Small intestine (tissue), 7 donors: ENCODE data around the gene APBB2. TPM values are rescaled to one million over a fixed set of nuclear protein-coding genes. Genes with fewer than 3 reads are reported as not detected.
A peak's percentile ranks its signal among the peaks of the same experiment; 100 is the strongest.

Experiments used
- DNase-seq, 2 donors: peaks; one replicate each; pipeline versions ENCODE4 v3.0.0 to v3.0.0-alpha.2; 2013
- FAIRE-seq: peaks from 2 replicates; lab custom pipeline; 2012; peaks lifted over from hg19 to GRCh38; lab: Jason Lieb, UNC
- H3K27ac ChIP-seq, 3 donors: one replicate each; pipeline ENCODE4 v1.5.1; 2013; ENCODE audit warnings: low read length in 2 of 3, mild to moderate bottlenecking in 2 of 3, control low read depth in 1 of 3, inconsistent platforms in 1 of 3, low read depth in 1 of 3, moderate library complexity in 1 of 3
- H3K27me3 ChIP-seq, 3 donors: one replicate each; pipeline ENCODE4 v1.6.1; 2013; ENCODE audit warnings: low read length in 3 of 3, inconsistent platforms in 1 of 3; ENCODE audit not compliant: control insufficient read depth in 3 of 3, insufficient read depth in 3 of 3
- H3K36me3 ChIP-seq, 3 donors: one replicate each; pipeline ENCODE4 v1.6.1; 2013; ENCODE audit warnings: low read length in 3 of 3, inconsistent platforms in 1 of 3, low read depth in 1 of 3, mild to moderate bottlenecking in 1 of 3, moderate library complexity in 1 of 3; ENCODE audit not compliant: control insufficient read depth in 3 of 3, insufficient read depth in 2 of 3
- H3K4me1 ChIP-seq, 3 donors: one replicate each; pipeline ENCODE4 v1.6.1; 2013; ENCODE audit warnings: low read length in 2 of 3, inconsistent platforms in 1 of 3, low read depth in 1 of 3, mild to moderate bottlenecking in 1 of 3, moderate library complexity in 1 of 3; ENCODE audit not compliant: control insufficient read depth in 3 of 3, insufficient read depth in 2 of 3
- H3K4me3 ChIP-seq, 3 donors: one replicate each; pipeline ENCODE4 v1.5.1; 2013; ENCODE audit warnings: low read length in 3 of 3, control low read depth in 1 of 3, inconsistent platforms in 1 of 3, low read depth in 1 of 3, mild to moderate bottlenecking in 1 of 3, moderate library complexity in 1 of 3
- H3K9me3 ChIP-seq, 2 donors: one replicate each; pipeline ENCODE4 v1.6.1; 2013; ENCODE audit warnings: low read depth in 1 of 2, low read length in 1 of 2; ENCODE audit not compliant: control insufficient read depth in 2 of 2, insufficient read depth in 1 of 2
- WGBS, 3 donors: extraction: QIAGEN DNeasy Blood & Tissue Kit; methylation state at CpG; one replicate each; pipeline ENCODE4 v1.1.7; 2013; 5-methylcytosine and 5-hydroxymethylcytosine counted together
- polyA plus RNA-seq, 4 donors: library from polyadenylated mRNA; stranded (reverse) in 3 of 4; unstranded in 1 of 4; fragments of 200-250 nt in 3 of 4; fragments of 120-200 nt in 1 of 4; gene quantifications; one replicate each; pipeline versions ENCODE4 v1.2.1 to v1.2.3, GENCODE V29; 2013
- donor health status: healthy with polysubstance abuse.
- donor health status: control.
- donor health status: control.
- donor health status: Bipolar disorder and iron deficiency.
- donor health status: healthy.

APBB2 gene
- polyA plus RNA-seq, 4 donors, result 4.5 to 19.8 (median 8.9) TPM

DNA sequence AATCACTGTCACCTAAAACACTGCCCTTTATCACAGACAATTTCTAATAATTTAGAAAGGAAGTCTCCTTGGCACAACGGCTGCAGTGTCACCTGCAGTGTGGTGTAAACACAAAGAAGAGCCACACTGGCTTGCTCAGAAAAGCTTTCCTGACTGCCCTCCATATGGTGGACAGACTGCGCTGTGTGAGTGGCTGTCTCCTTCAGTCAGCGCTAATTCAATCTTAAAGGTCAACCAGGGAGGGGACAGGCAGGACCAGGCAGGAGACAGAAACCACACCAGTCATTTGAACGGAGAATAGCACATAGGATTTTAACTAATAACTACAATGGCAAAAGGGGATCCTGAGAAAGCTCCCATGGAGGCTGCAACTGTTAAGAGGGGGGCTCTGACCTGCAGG is 332.5 kb downstream of the APBB2 start:
- H3K4me1 ChIP-seq, result no peaks in the 10 kb centered on the region
- no peaks in the 10 kb centered on the region for H3K9me3 ChIP-seq
- no peak overlapping the region for H3K4me3 ChIP-seq
- no peak for FAIRE-seq
- no peak for DNase-seq
- WGBS, 3 donors, result 87 to 91% (median 90%) methylated on average over 4 of the region's 4 CpGs
- H3K36me3 ChIP-seq, result peaks cover 0 to 30% (median 5%) of the 10 kb centered on the region in 3 donors
- H3K27ac ChIP-seq, result no peak overlapping the region
- H3K27me3 ChIP-seq, result no peaks in the 10 kb centered on the region

- Histone ChIP-seq H3K27ac (no peak overlapping the region), H3K4me3 (no peak overlapping the region), H3K36me3 (peaks cover 0 to 25% (median 3%) of the 10 kb centered on the region in 3 donors), H3K27me3 (no peaks in the 10 kb centered on the region), H3K4me1 (no peaks in the 10 kb centered on the region), H3K9me3 (no peaks in the 10 kb centered on the region)
- no peak for DNase-seq
- 89 to 95% (median 90%) methylated on average over 2 of the region's 2 CpGs for WGBS, 3 donors
- no peak for FAIRE-seq
Measured at GRCh38 chr4:40881096-40881495, 333.2 kb downstream of the APBB2 start.

- no peak overlapping the region for H3K27ac ChIP-seq
- WGBS, 3 donors, result 89 to 96% (median 96%) methylated on average over 6 of the region's 6 CpGs
- DNase-seq (no peak), FAIRE-seq (no peak)
- peaks cover 0 to 7% (median 0%) of the 10 kb centered on the region in 3 donors for H3K4me1 ChIP-seq
- peaks cover 0 to 27% (median 3%) of the 10 kb centered on the region in 3 donors for H3K36me3 ChIP-seq
- H3K9me3 ChIP-seq, result no peaks in the 10 kb centered on the region
- no peak overlapping the region for H3K4me3 ChIP-seq
- H3K27me3 ChIP-seq, result no peaks in the 10 kb centered on the region
Measured at GRCh38 chr4:40878548-40879055, 335.7 kb downstream of the APBB2 start.

DNA sequence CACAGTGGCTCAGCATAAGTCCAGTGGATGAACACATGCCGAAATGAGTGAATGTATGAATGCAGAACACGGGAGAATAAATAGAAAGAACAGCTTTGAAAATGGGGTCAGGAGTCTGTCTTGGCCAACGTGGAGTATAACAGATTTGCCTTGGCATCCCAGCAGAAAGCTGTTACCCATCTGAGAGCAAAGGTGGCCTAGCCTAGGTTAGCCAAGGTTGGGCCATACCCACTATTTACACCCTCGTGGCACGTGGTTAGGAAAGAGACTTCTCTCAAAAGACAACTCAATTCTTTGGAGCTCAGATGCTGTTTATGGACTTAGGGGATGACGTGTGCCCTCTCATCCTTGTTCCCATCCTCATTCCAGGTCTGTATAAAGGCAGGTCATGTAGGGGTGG is 337.3 kb downstream of the APBB2 start:
- Histone ChIP-seq H3K27me3 (no peaks in the 10 kb centered on the region), H3K27ac (no peak overlapping the region), H3K4me1 (peaks cover 0 to 7% (median 0%) of the 10 kb centered on the region in 3 donors), H3K36me3 (peaks cover 0 to 20% (median 0%) of the 10 kb centered on the region in 3 donors), H3K9me3 (no peaks in the 10 kb centered on the region), H3K4me3 (no peak overlapping the region)
- FAIRE-seq (no peak), DNase-seq (no peak)
- WGBS, 3 donors, result 88 to 93% (median 89%) methylated on average over 6 of the region's 6 CpGs

GRCh38 chr4:40875507-40876150 is 338.7 kb downstream of the APBB2 start:
- DNase-seq, result peak in 1 of 2 donors; percentile 64
- Histone ChIP-seq H3K9me3 (no peaks in the 10 kb centered on the region), H3K4me1 (peaks cover 0 to 7% (median 0%) of the 10 kb centered on the region in 3 donors), H3K36me3 (peaks cover 0 to 16% (median 0%) of the 10 kb centered on the region in 3 donors), H3K27ac (peak overlapping the region in 1 of 3 donors; percentile 56), H3K4me3 (no peak overlapping the region), H3K27me3 (no peaks in the 10 kb centered on the region)
- WGBS, 3 donors, result 45 to 100% (median 84%) methylated on average over 1 of the region's 1 CpG
- no peak for FAIRE-seq

GRCh38 chr4:40874901-40875300 is 339.4 kb downstream of the APBB2 start:
- FAIRE-seq (no peak), DNase-seq (no peak)
- Histone ChIP-seq H3K36me3 (peaks cover 0 to 13% (median 0%) of the 10 kb centered on the region in 3 donors), H3K27ac (peak overlapping the region in 1 of 3 donors; percentile 40), H3K4me1 (peaks cover 0 to 7% (median 0%) of the 10 kb centered on the region in 3 donors), H3K4me3 (no peak overlapping the region), H3K9me3 (no peaks in the 10 kb centered on the region), H3K27me3 (no peaks in the 10 kb centered on the region)
- WGBS, 3 donors, result 65 to 80% (median 70%) methylated on average over 3 of the region's 3 CpGs

DNA sequence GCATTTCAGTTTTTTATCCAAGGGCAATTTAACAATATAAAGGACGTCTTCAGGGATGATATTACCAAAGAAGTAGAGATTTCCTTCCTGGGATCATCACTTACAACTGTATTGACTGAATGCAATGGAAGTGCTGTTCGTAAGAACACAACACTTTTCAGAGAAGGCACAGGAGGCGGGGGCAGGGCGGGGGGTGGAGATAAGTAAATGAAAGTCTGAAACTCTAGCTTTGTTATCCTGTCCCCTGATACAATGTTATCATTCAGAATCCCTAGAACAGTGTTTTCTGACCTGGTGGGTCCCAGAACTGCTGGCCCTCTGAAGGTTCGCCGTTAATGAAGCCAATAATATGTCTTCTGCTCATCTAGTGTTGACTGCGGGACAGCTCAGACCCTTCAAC is 340.0 kb downstream of the APBB2 start:
- Histone ChIP-seq H3K36me3 (peaks cover 0 to 12% (median 0%) of the 10 kb centered on the region in 3 donors), H3K4me3 (no peak overlapping the region), H3K9me3 (no peaks in the 10 kb centered on the region), H3K4me1 (peaks cover 0 to 7% (median 0%) of the 10 kb centered on the region in 3 donors), H3K27ac (no peak overlapping the region), H3K27me3 (no peaks in the 10 kb centered on the region)
- WGBS, 3 donors, result 91 to 92% (median 91%) methylated on average over 7 of the region's 7 CpGs
- DNase-seq (no peak), FAIRE-seq (no peak)

- peaks cover 0 to 10% (median 0%) of the 10 kb centered on the region in 3 donors for H3K36me3 ChIP-seq
- FAIRE-seq (no peak), DNase-seq (no peak)
- H3K27me3 ChIP-seq, result no peaks in the 10 kb centered on the region
- no peak overlapping the region for H3K4me3 ChIP-seq
- no peaks in the 10 kb centered on the region for H3K9me3 ChIP-seq
- WGBS, 3 donors, result 95 to 96% (median 95%) methylated on average over 7 of the region's 7 CpGs
- H3K4me1 ChIP-seq, result peaks cover 0 to 7% (median 0%) of the 10 kb centered on the region in 3 donors
- H3K27ac ChIP-seq, result no peak overlapping the region
Measured at GRCh38 chr4:40871695-40872250, 342.6 kb downstream of the APBB2 start.
